ENCODE results near the gene TNS1. TPM values are rescaled to one million over a fixed set of nuclear protein-coding genes. Genes with fewer than 3 reads are reported as not detected.

TNS1 gene
- total and polyA plus RNA-seq, 4 donors, result 46.9 to 64.5 (median 58.1) TPM

DNA sequence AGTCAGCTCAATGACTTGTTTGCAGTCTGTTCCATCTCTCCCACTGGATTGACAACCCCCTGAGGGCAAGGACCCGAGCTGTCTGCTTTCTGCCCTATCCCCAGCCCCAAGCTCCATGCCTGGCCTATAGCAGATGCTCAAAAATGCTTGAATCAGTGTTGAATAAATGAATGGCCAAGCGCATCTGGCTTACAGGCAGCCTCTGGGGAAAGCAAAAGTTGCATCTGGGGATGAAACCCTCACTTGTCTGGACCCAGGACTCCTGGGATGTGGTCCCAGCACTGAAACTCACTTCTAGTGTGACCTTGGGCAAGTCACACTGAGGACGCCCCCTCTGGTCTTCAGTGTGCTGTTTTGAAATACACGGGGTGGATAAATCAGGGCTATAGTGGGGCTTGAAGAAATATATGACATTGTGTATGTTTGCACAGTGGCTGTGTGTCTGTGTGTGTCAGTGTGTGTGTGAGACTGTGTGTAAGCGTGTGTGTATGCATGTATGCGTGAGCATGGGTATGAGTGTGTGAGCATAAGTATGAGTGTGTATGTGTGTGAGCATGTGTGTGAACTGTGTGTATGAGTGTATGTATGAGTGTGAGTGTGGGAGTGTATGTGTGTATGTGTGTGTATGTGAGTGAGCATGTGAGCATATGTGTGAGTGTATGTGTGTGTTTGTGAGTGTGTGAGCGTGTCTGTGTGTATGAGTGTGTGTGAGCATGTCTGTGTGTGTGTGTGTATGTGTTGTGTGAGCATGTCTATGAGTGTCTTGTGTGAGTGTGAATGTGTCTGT, 27.8 kb upstream of the TNS1 start:
- Histone ChIP-seq H3K4me1 (ENCODE audit: control insufficient read depth, insufficient read depth, low read length) (peaks cover 73% of the 10 kb centered on the region), H3K27ac (ENCODE audit: low read depth, low read length) (no peak overlapping the region), H3K4me3 (ENCODE audit: low read depth, low read length) (no peak overlapping the region), H3K36me3 (ENCODE audit: control insufficient read depth, insufficient read depth, low read length) (peaks cover 3% of the 10 kb centered on the region), H3K27me3 (ENCODE audit: control insufficient read depth, insufficient read depth, low read length) (no peaks in the 10 kb centered on the region), H3K9me3 (ENCODE audit: control insufficient read depth, insufficient read depth, low read length) (no peaks in the 10 kb centered on the region)
- 83% methylated on average over 7 of the region's 7 CpGs for WGBS (ENCODE audit: insufficient coverage)
- no peak for DNase-seq (ENCODE audit: low read depth in 4 of 6, low spot score in 6 of 6)

DNA sequence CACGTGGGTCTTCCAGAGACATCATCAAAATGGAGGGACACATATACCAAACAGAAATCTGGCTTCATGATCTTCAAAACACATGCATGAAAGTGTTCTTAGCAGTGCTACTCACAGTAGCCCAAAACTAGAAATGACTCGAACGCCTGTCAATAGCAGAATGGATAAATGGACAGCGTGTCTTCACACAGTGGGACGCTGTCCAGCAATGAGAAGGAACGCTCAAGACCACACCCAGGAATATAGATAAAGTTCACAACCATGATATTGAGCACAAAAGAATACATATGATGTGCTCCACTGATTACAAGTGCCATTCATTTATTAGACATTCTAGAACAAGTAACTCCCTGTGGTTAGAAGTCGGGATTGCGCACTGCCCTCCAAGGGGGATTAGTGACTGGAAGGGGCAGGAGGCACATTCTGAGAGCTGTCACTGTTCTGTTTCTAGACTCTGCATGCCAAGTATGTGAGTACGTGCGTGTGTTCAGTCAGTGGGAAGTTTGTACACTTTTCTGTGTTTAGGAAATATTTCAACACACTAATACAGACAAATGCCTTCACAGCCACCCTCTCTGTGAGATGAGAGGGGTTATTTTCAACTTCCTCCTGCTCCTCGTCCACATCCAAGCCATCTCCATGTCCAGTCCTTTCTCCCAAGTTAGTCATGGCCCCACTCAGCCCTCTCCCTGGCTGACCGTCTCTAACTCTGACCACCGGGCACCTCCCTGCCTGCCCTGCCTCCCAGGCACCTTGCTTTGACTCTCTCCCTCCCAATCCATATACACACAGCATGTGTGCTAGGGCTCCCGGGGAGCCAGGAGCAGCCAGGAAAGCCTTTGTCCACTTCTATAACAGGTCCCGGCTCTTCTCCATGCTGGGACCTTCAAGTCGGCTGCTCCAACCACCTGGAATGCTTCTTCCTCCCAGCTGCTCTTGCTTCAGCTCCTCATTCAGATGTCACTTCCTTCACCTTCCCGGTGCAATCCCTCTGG, 26.9 kb upstream of the TNS1 start:
- H3K27ac ChIP-seq (ENCODE audit: low read depth, low read length), result peak overlapping the region; percentile 19
- no peaks in the 10 kb centered on the region for H3K9me3 ChIP-seq (ENCODE audit: control insufficient read depth, insufficient read depth, low read length)
- no peak overlapping the region for H3K4me3 ChIP-seq (ENCODE audit: low read depth, low read length)
- H3K4me1 ChIP-seq (ENCODE audit: control insufficient read depth, insufficient read depth, low read length), result peaks cover 71% of the 10 kb centered on the region
- DNase-seq (ENCODE audit: low read depth in 4 of 6, low spot score in 6 of 6), result peak in 1 of 6 donors; percentile 36
- WGBS (ENCODE audit: insufficient coverage), result 54% methylated on average over 13 of the region's 17 CpGs
- no peaks in the 10 kb centered on the region for H3K27me3 ChIP-seq (ENCODE audit: control insufficient read depth, insufficient read depth, low read length)
- H3K36me3 ChIP-seq (ENCODE audit: control insufficient read depth, insufficient read depth, low read length), result peaks cover 3% of the 10 kb centered on the region

DNA sequence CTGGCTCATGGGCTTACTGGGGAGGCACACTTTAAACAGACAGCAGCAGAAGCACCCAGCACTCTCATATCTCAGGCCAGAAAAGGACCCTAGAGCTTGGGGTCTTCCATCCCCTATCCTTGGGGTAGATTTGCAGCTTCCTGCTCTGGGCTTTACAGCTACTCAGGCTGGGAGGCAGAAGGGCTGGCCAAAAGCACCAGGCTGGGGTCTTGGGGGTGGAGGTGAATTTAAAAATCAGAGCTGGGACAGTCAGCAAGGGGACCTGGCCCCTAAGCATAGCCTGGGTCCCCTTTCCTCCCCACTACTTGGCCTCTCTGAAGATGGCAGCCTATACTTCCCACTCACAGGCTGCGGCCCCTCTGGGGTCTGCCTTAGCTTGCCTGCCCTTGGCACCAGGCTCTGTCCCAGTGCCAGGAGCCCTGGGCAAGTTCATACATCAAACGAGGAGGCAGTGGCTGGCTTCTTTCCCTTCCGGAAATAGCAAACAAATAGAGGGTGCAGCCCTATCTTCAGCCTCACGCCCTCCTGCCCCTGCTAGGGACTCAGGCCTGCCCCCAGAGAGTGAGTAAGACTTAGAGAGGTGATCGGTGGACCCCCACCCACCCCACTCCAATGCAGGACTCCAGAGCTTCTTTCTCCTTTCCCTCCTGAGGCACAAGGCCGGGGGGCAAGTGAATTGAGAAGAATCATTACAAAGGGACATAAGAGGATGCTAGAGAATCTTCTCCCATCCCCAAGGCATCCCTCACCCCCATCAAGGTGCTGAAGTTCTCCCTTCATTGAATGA, 26.0 kb upstream of the TNS1 start:
- Histone ChIP-seq H3K27ac (ENCODE audit: low read depth, low read length) (peak overlapping the region; percentile 19), H3K36me3 (ENCODE audit: control insufficient read depth, insufficient read depth, low read length) (peaks cover 3% of the 10 kb centered on the region), H3K27me3 (ENCODE audit: control insufficient read depth, insufficient read depth, low read length) (no peaks in the 10 kb centered on the region), H3K4me1 (ENCODE audit: control insufficient read depth, insufficient read depth, low read length) (peaks cover 70% of the 10 kb centered on the region), H3K4me3 (ENCODE audit: low read depth, low read length) (no peak overlapping the region), H3K9me3 (ENCODE audit: control insufficient read depth, insufficient read depth, low read length) (no peaks in the 10 kb centered on the region)
- DNase-seq (ENCODE audit: low read depth in 4 of 6, low spot score in 6 of 6), result peak in 2 of 6 donors; percentile 63 to 76
- WGBS (ENCODE audit: insufficient coverage), result 42% methylated on average over 3 of the region's 6 CpGs

DNA sequence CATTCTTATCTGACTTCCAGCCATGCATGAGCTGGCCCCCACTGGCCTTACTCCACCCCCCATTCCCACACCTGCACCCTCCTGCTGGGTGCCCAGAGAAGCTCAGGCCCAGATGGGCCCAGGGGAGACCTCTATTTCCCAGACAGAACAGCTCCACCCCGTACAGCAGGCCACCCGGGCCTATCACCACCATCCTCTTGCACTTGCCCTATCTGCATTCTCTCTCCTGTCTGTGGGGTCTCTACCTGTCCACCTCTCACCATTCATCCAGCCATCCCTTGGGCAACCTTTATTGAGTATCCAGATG, 25.3 kb upstream of the TNS1 start:
- Histone ChIP-seq H3K27ac (ENCODE audit: low read depth, low read length) (no peak overlapping the region), H3K27me3 (ENCODE audit: control insufficient read depth, insufficient read depth, low read length) (no peaks in the 10 kb centered on the region), H3K9me3 (ENCODE audit: control insufficient read depth, insufficient read depth, low read length) (no peaks in the 10 kb centered on the region), H3K4me3 (ENCODE audit: low read depth, low read length) (no peak overlapping the region), H3K36me3 (ENCODE audit: control insufficient read depth, insufficient read depth, low read length) (peaks cover 3% of the 10 kb centered on the region), H3K4me1 (ENCODE audit: control insufficient read depth, insufficient read depth, low read length) (peaks cover 70% of the 10 kb centered on the region)
- DNase-seq (ENCODE audit: low read depth in 4 of 6, low spot score in 6 of 6), result no peak
- WGBS (ENCODE audit: insufficient coverage), result 96% methylated on average over 2 of the region's 2 CpGs

DNA sequence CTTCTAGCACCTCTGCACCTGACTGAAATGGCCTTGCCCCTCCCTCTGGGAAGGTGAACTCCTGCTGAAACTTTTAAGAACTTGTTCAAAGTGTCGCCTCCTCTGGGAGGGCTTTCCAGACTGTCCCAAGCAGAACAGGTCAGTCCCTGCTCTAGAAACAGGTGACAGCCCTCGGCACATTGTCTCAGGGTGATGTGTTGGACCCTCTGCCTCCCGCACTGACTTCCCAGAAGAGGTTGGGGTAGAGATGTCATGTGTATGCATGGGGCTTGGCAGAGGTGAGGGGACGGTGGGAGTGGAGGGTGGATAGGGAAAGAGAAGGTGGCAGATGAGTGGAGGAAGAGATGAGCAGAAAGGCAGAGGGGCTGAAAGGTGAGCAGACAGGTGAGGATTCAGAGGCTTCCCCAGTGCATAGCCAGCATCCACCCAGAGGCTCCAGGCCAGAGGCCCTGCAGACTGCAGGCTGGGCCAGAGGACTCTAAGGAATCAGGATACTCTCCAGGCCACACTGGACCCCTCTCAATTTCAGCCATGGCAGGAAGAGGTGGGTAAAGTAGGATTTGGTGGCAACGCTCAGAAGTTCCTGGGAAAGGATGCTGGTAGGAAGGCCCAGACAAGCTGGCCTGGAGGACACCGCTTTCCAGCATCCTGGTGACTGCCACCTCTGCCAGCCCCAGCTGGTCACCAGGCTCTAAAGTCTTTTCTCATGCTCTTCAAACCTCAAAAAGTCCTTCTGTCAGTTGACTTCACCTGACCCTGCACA, 24.8 kb upstream of the TNS1 start:
- peaks cover 68% of the 10 kb centered on the region for H3K4me1 ChIP-seq (ENCODE audit: control insufficient read depth, insufficient read depth, low read length)
- 93% methylated on average over 6 of the region's 6 CpGs for WGBS (ENCODE audit: insufficient coverage)

DNA sequence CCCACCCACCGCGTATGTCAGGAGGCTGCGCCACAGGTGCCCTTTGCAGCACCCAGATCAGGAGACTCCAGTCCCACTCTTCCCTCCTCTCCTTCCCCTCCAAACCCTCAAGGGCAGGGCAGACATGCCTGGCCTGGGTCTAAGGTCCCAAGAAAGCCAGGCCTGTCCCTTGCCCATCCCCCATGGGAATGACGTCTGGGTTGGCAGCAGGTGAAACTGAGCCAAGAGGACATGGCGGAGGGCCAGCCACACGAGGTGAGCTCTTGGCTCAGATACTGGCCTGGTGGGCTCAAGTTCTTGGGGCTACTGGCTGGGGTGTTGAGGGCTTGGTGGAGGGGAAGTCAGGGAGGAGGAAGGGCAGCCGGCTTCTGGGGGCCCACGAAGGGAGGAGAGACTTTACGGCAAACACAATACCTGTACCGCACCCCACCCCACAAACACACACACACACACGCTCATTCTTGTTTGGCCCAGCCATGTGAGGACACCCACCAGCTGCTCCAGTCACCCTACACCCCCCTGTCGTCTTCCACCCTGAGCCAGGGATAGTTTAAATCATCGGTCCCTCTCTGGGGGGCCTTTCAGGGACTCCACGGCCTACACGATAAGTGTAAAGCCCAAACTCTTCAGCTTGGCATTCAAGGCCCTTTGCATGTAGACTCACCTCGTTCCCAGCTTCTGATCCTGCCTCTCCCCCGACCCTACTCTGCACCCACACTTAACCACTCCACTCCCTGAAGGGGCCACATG, 24.1 kb upstream of the TNS1 start:
- DNase-seq (ENCODE audit: low read depth in 4 of 6, low spot score in 6 of 6), result peak in 1 of 6 donors; percentile 59
- H3K27ac ChIP-seq (ENCODE audit: low read depth, low read length), result no peak overlapping the region
- peaks cover 68% of the 10 kb centered on the region for H3K4me1 ChIP-seq (ENCODE audit: control insufficient read depth, insufficient read depth, low read length)
- H3K27me3 ChIP-seq (ENCODE audit: control insufficient read depth, insufficient read depth, low read length), result no peaks in the 10 kb centered on the region
- H3K9me3 ChIP-seq (ENCODE audit: control insufficient read depth, insufficient read depth, low read length), result no peaks in the 10 kb centered on the region
- WGBS (ENCODE audit: insufficient coverage), result 62% methylated on average over 15 of the region's 17 CpGs
- peaks cover 3% of the 10 kb centered on the region for H3K36me3 ChIP-seq (ENCODE audit: control insufficient read depth, insufficient read depth, low read length)
- H3K4me3 ChIP-seq (ENCODE audit: low read depth, low read length), result no peak overlapping the region

More for the DNA sequence above, 24.8 kb upstream of the TNS1 start:
- Histone ChIP-seq H3K36me3 (ENCODE audit: control insufficient read depth, insufficient read depth, low read length) (peaks cover 3% of the 10 kb centered on the region), H3K27ac (ENCODE audit: low read depth, low read length) (no peak overlapping the region), H3K4me3 (ENCODE audit: low read depth, low read length) (no peak overlapping the region), H3K27me3 (ENCODE audit: control insufficient read depth, insufficient read depth, low read length) (no peaks in the 10 kb centered on the region), H3K9me3 (ENCODE audit: control insufficient read depth, insufficient read depth, low read length) (no peaks in the 10 kb centered on the region)
- DNase-seq (ENCODE audit: low read depth in 4 of 6, low spot score in 6 of 6), result no peak

DNA sequence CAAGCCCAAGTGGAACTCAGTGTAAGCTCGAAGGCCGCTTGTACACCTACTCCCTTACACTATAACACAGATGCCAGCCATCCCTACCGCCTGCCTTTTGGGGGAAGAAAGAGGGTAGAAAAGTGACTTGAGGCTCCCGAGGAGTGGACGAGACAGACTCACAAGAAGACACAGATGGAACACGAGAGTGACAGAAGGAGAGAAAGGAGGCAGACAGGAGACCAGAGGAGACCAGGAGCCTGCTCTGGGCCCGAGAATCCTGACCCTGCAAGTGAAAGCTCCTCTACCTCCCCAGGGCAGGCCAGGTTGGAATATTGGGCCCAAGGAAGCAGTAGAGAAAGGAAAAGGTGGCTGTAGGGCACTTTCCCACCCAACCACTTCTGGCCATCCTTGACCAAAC, 23.4 kb upstream of the TNS1 start:
- 89% methylated on average over 3 of the region's 7 CpGs for WGBS (ENCODE audit: insufficient coverage)
- Histone ChIP-seq H3K27ac (ENCODE audit: low read depth, low read length) (no peak overlapping the region), H3K9me3 (ENCODE audit: control insufficient read depth, insufficient read depth, low read length) (no peaks in the 10 kb centered on the region), H3K36me3 (ENCODE audit: control insufficient read depth, insufficient read depth, low read length) (peaks cover 2% of the 10 kb centered on the region), H3K4me3 (ENCODE audit: low read depth, low read length) (no peak overlapping the region), H3K4me1 (ENCODE audit: control insufficient read depth, insufficient read depth, low read length) (peaks cover 71% of the 10 kb centered on the region), H3K27me3 (ENCODE audit: control insufficient read depth, insufficient read depth, low read length) (no peaks in the 10 kb centered on the region)
- DNase-seq (ENCODE audit: low read depth in 4 of 6, low spot score in 6 of 6), result no peak

DNA sequence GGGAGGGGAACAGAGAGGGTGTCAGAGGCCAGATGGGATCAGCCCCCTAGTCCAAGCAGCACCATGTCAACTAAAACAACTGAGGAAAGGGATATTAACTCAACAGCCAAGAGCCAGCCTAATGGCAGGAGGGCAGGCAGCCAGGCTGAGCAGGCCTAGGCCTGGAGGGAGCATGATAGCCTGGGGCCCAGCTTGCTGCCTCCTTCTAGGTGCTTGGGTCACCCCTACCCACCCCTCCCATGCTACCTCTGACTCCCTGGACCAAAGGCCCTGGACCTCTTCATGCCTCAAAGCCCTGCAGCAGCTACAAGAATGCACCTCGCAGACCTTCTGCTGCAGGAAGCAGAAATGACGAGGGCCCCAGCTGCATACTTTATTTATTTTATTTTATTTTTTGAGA, 22.1 kb upstream of the TNS1 start:
- no peak overlapping the region for H3K27ac ChIP-seq (ENCODE audit: low read depth, low read length)
- no peak for DNase-seq (ENCODE audit: low read depth in 4 of 6, low spot score in 6 of 6)
- no peaks in the 10 kb centered on the region for H3K27me3 ChIP-seq (ENCODE audit: control insufficient read depth, insufficient read depth, low read length)
- peaks cover 78% of the 10 kb centered on the region for H3K4me1 ChIP-seq (ENCODE audit: control insufficient read depth, insufficient read depth, low read length)
- no peaks in the 10 kb centered on the region for H3K9me3 ChIP-seq (ENCODE audit: control insufficient read depth, insufficient read depth, low read length)
- WGBS (ENCODE audit: insufficient coverage), result no CpG with 5 or more reads among the region's 2 CpGs
- H3K36me3 ChIP-seq (ENCODE audit: control insufficient read depth, insufficient read depth, low read length), result no peaks in the 10 kb centered on the region
- no peak overlapping the region for H3K4me3 ChIP-seq (ENCODE audit: low read depth, low read length)

Data from spinal cord (tissue), 10 donors.